Loucy (cell line): ENCODE measurements around the gene AMACR.

Experiments used
- CTCF ChIP-seq: fragments of 200-600 bp; sonication (generic); conservative IDR thresholded peaks from 2 replicates; pipeline ENCODE4 v1.5.1; 2014; ENCODE audit warnings: mild to moderate bottlenecking, antibody characterized with exemption, low read length
- EZH2phosphoT487 ChIP-seq: fragments of 200-600 bp; IDR thresholded peaks from 2 replicates; pipeline ENCODE4 v1.6.1; 2018; ENCODE audit warnings: antibody characterized with exemption, mild to moderate bottlenecking, moderate library complexity, borderline replicate concordance

- TF ChIP-seq CTCF (no peak), EZH2phosphoT487 (no peak)
These were observed 18.4 kb upstream of the AMACR start for GRCh38 chr5:34026089-34026761.
